MM.1S (cell line): ENCODE results near the gene WDR37.

Experiments used
- EZH2 ChIP-seq: fragments of 300-600 bp; sonication (generic); optimal IDR thresholded peaks from 2 replicates; pipeline ENCODE3; 2017; ENCODE audit warnings: low read depth, mild to moderate bottlenecking, antibody characterized with exemption, low read length, mixed read lengths
- EZH2phosphoT487 ChIP-seq: fragments of 300-600 bp; sonication (generic); IDR thresholded peaks from 2 replicates; pipeline ENCODE4 v1.6.1; 2018; ENCODE audit warnings: antibody characterized with exemption, low read length
- TF ChIP-seq, protein P1 (sequence below): fragments of 300-600 bp; sonication (generic); IDR thresholded peaks from 2 replicates; pipeline ENCODE4 v1.5.1; 2016; ENCODE audit warnings: antibody characterized with exemption, low read length, mixed read lengths

DNA sequence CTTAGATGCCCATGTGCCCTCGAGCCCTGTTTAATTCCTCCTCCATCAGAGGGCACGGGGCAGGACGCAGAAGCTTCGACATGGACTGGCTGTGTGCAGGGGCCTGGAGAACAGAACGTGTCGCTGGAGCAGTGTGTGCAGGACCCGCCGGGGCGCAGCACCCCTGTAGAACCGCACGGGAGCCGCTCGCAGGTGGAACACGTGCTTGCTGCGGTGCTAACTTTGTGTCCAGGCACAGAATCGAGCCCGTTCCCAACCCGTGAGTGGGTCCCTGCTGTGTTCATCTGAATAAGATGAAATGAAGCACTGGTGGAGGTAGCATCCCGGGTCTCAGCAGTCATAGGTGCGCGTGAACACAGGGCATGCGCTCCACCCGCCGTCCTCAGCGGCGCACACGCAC, 116.9 kb downstream of the WDR37 start:
- TF ChIP-seq EZH2 (no peak), EZH2phosphoT487 (no peak)
- TF ChIP-seq, protein P1, sequence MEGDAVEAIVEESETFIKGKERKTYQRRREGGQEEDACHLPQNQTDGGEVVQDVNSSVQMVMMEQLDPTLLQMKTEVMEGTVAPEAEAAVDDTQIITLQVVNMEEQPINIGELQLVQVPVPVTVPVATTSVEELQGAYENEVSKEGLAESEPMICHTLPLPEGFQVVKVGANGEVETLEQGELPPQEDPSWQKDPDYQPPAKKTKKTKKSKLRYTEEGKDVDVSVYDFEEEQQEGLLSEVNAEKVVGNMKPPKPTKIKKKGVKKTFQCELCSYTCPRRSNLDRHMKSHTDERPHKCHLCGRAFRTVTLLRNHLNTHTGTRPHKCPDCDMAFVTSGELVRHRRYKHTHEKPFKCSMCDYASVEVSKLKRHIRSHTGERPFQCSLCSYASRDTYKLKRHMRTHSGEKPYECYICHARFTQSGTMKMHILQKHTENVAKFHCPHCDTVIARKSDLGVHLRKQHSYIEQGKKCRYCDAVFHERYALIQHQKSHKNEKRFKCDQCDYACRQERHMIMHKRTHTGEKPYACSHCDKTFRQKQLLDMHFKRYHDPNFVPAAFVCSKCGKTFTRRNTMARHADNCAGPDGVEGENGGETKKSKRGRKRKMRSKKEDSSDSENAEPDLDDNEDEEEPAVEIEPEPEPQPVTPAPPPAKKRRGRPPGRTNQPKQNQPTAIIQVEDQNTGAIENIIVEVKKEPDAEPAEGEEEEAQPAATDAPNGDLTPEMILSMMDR, result no peak
